ENCODE measurements around the gene LPP.

The LPP gene

DNA sequence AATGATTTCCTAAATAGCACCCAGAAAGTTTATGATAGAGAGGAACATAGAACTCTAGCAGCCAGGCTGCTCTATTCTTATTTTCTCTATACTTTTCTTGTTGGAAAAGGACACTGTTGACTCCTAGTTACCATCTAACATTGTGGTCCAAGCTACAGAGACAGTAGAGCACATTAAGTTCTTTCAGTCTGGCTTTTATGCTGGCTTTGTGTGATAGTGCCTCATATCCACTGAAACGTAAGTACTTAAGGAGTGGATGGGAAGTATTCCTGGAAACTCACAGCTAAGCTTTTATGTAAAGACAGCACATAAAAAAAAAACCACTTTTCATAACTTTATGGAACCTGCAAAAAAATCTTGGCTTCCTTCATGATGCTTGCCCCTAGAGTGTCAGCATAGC is 537.7 kb downstream of the LPP start:
- no peaks in the 10 kb centered on the region for H3K9me3 ChIP-seq (ENCODE audit: severe bottlenecking)
- no peaks in the 10 kb centered on the region for H3K36me3 ChIP-seq (ENCODE audit: low read depth)
- no peak overlapping the region for H3K27ac ChIP-seq (ENCODE audit: poor library complexity, severe bottlenecking)
- TF ChIP-seq, protein P1, sequence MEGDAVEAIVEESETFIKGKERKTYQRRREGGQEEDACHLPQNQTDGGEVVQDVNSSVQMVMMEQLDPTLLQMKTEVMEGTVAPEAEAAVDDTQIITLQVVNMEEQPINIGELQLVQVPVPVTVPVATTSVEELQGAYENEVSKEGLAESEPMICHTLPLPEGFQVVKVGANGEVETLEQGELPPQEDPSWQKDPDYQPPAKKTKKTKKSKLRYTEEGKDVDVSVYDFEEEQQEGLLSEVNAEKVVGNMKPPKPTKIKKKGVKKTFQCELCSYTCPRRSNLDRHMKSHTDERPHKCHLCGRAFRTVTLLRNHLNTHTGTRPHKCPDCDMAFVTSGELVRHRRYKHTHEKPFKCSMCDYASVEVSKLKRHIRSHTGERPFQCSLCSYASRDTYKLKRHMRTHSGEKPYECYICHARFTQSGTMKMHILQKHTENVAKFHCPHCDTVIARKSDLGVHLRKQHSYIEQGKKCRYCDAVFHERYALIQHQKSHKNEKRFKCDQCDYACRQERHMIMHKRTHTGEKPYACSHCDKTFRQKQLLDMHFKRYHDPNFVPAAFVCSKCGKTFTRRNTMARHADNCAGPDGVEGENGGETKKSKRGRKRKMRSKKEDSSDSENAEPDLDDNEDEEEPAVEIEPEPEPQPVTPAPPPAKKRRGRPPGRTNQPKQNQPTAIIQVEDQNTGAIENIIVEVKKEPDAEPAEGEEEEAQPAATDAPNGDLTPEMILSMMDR (IDR thresholded peaks at IDR 0.05; ENCODE audit: poor library complexity, severe bottlenecking), result no peak
- ATAC-seq (ENCODE audit: low read depth) (no peak), DNase-seq (ENCODE audit: low spot score) (no peak)
- no peak overlapping the region for H3K4me3 ChIP-seq (ENCODE audit: severe bottlenecking)
- H3K4me1 ChIP-seq (ENCODE audit: insufficient read depth, poor library complexity, severe bottlenecking), result peaks cover 20% of the 10 kb centered on the region
- no peaks in the 10 kb centered on the region for H3K27me3 ChIP-seq (ENCODE audit: insufficient read depth, poor library complexity, severe bottlenecking)

DNA sequence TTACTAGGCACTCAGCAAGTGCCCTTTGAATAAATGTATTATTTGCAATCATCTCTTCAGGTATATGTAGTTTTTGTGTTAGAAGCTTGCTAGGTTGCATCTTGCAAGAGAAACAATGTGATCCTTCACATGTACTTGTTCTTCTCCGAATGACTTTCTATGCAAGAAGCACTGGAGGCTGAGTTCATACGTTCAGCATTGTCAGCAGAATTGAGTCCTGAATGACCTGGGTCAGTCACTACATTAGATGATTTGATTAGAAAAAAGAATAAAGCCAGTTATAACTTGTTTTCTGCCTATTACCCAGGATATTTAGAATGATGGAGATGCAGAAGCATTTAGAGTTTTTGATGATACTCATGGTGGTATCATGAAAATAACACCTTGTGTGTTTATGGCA is 538.7 kb downstream of the LPP start:
- ATAC-seq (ENCODE audit: low read depth) (no peak), DNase-seq (ENCODE audit: low spot score) (no peak)
- H3K9me3 ChIP-seq (ENCODE audit: severe bottlenecking), result no peaks in the 10 kb centered on the region
- H3K4me1 ChIP-seq (ENCODE audit: insufficient read depth, poor library complexity, severe bottlenecking), result peaks cover 16% of the 10 kb centered on the region
- TF ChIP-seq, protein P1 (IDR thresholded peaks at IDR 0.05; ENCODE audit: poor library complexity, severe bottlenecking), result no peak
- H3K27ac ChIP-seq (ENCODE audit: poor library complexity, severe bottlenecking), result no peak overlapping the region
- H3K27me3 ChIP-seq (ENCODE audit: insufficient read depth, poor library complexity, severe bottlenecking), result no peaks in the 10 kb centered on the region
- no peaks in the 10 kb centered on the region for H3K36me3 ChIP-seq (ENCODE audit: low read depth)
- H3K4me3 ChIP-seq (ENCODE audit: severe bottlenecking), result no peak overlapping the region

DNA sequence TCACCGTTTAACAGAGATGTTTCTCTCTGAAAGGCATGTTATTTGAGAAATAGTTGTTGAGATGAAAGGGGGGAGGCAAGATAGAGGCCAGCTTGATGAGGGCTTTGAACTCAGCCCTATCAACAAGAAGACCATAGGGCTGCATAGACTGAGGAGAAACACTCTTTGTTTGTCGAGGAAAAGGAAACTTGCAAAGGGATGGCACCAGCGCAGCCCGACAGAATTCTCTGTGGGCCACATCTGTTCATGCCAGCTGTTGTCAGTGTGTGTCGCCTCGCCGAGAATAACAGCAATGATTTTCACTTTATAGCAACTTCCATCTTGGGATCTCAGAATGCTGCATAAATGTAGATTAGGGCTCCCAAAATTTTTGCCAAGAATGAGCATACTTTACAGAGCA is 539.5 kb downstream of the LPP start:
- Histone ChIP-seq H3K36me3 (ENCODE audit: low read depth) (no peaks in the 10 kb centered on the region), H3K4me3 (ENCODE audit: severe bottlenecking) (no peak overlapping the region), H3K4me1 (ENCODE audit: insufficient read depth, poor library complexity, severe bottlenecking) (peaks cover 16% of the 10 kb centered on the region), H3K27ac (ENCODE audit: poor library complexity, severe bottlenecking) (no peak overlapping the region), H3K9me3 (ENCODE audit: severe bottlenecking) (no peaks in the 10 kb centered on the region), H3K27me3 (ENCODE audit: insufficient read depth, poor library complexity, severe bottlenecking) (no peaks in the 10 kb centered on the region)
- ATAC-seq (ENCODE audit: low read depth) (no peak), DNase-seq (ENCODE audit: low spot score) (no peak)
- TF ChIP-seq, protein P1 (IDR thresholded peaks at IDR 0.05; ENCODE audit: poor library complexity, severe bottlenecking), result no peak

DNA sequence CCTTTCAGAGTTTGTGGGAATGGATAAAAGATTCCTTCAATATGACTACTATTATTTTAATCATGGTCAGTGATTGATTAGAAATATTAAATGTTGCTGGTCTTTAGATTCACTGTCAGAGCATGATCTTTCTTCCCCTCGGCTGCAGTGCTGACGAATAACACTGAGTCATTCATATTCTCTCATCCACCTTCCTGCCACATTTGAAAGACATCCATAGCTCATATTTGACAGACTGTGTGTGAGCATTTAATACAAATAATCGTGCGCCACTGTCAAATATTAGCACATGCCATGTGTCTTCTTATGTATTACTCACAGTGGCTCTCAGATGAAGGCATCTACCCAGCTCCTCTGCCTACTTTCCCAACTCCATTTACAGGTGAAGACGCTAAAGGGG is 541.3 kb downstream of the LPP start:
- Histone ChIP-seq H3K4me3 (ENCODE audit: severe bottlenecking) (no peak overlapping the region), H3K27me3 (ENCODE audit: insufficient read depth, poor library complexity, severe bottlenecking) (no peaks in the 10 kb centered on the region), H3K4me1 (ENCODE audit: insufficient read depth, poor library complexity, severe bottlenecking) (peaks cover 5% of the 10 kb centered on the region), H3K36me3 (ENCODE audit: low read depth) (no peaks in the 10 kb centered on the region), H3K9me3 (ENCODE audit: severe bottlenecking) (no peaks in the 10 kb centered on the region), H3K27ac (ENCODE audit: poor library complexity, severe bottlenecking) (no peak overlapping the region)
- DNase-seq (ENCODE audit: low spot score) (no peak), ATAC-seq (ENCODE audit: low read depth) (peak; percentile 90)
- TF ChIP-seq, protein P1 (IDR thresholded peaks at IDR 0.05; ENCODE audit: poor library complexity, severe bottlenecking), result no peak

DNA sequence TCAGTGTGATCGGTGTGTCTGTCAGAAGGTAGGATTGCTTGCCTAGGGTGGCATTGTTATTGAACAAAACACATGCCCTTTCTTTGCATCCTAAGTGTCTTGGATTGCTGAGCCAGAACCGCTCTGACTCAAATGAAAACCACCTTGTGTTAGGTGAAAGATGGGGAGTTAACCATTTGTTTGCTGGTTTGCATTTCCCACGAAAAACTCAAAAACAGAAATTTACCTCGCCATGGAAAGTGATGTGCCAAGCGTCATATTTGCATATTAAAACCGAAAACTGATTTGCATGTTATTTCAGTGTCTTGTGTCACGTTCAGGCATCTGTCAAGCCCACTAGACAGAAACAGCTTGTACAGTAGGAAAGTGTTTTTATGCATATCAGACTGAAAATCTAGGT is 543.2 kb downstream of the LPP start:
- no peak overlapping the region for H3K4me3 ChIP-seq (ENCODE audit: severe bottlenecking)
- no peaks in the 10 kb centered on the region for H3K27me3 ChIP-seq (ENCODE audit: insufficient read depth, poor library complexity, severe bottlenecking)
- no peaks in the 10 kb centered on the region for H3K9me3 ChIP-seq (ENCODE audit: severe bottlenecking)
- no peak overlapping the region for H3K27ac ChIP-seq (ENCODE audit: poor library complexity, severe bottlenecking)
- no peak for DNase-seq (ENCODE audit: low spot score)
- H3K36me3 ChIP-seq (ENCODE audit: low read depth), result no peaks in the 10 kb centered on the region
- H3K4me1 ChIP-seq (ENCODE audit: insufficient read depth, poor library complexity, severe bottlenecking), result peaks cover 5% of the 10 kb centered on the region
- ATAC-seq (ENCODE audit: low read depth), result no peak
- TF ChIP-seq, protein P1 (IDR thresholded peaks at IDR 0.05; ENCODE audit: poor library complexity, severe bottlenecking), result no peak
